ENCODE results near the gene SBNO2. TPM values are rescaled to one million over a fixed set of nuclear protein-coding genes. Genes with fewer than 3 reads are reported as not detected.

Gene SBNO2
- total RNA-seq, 1 donor from 2014 or later, result 46.4 TPM

DNA sequence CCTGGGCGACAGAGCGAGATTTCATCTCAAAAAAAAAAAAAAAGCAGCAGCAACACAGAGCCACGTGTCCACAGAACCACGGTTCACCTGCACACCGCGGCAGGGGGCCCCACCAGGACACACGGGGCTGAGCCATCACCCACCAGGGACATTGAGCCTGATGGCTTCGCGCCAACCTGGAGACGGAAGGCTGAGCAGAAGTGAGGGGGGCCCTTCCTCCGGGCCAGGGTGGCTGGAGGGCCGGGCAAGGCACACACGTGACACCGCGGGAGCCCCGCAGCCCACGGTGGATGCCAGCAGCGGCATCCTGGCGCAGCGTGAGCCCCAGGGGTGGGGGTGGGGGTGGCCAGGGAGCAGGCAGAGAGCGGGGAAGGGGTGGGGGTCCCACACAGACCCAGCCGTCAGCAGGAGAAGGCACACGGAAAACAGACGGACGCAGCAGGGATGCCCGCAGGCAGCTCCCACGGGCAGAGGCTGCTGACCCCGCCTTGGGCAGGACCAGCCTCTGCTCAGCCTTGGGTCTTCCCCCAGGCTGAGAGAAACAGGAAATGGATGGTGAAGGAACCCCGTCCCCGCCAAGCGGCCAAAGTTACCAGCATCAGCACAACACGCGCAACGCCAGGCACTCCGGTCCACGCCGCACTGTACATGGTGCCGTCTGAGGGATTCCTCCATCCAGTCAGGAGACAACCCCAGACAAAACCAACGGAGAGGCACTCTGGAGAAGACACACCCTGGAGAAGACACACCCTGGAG is 33.6 kb downstream of the SBNO2 start:
- no peaks in the 10 kb centered on the region for H3K9me3 Mint-ChIP-seq (ENCODE audit: unreplicated experiment)
- no peak overlapping the region for H3K4me3 Mint-ChIP-seq (ENCODE audit: unreplicated experiment)
- peaks cover 26% of the 10 kb centered on the region for H3K36me3 Mint-ChIP-seq (ENCODE audit: low read depth, unreplicated experiment)
- no peaks in the 10 kb centered on the region for H3K4me1 Mint-ChIP-seq (ENCODE audit: unreplicated experiment)
- peaks cover 4% of the 10 kb centered on the region for H3K27me3 Mint-ChIP-seq (ENCODE audit: unreplicated experiment)
- no peak overlapping the region for H3K27ac Mint-ChIP-seq (ENCODE audit: unreplicated experiment)
- TF ChIP-seq, protein P1, sequence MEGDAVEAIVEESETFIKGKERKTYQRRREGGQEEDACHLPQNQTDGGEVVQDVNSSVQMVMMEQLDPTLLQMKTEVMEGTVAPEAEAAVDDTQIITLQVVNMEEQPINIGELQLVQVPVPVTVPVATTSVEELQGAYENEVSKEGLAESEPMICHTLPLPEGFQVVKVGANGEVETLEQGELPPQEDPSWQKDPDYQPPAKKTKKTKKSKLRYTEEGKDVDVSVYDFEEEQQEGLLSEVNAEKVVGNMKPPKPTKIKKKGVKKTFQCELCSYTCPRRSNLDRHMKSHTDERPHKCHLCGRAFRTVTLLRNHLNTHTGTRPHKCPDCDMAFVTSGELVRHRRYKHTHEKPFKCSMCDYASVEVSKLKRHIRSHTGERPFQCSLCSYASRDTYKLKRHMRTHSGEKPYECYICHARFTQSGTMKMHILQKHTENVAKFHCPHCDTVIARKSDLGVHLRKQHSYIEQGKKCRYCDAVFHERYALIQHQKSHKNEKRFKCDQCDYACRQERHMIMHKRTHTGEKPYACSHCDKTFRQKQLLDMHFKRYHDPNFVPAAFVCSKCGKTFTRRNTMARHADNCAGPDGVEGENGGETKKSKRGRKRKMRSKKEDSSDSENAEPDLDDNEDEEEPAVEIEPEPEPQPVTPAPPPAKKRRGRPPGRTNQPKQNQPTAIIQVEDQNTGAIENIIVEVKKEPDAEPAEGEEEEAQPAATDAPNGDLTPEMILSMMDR (IDR thresholded peaks at IDR 0.05; ENCODE audit: unreplicated experiment), result no peak
- DNase-seq (ENCODE audit: low spot score), result no peak

DNA sequence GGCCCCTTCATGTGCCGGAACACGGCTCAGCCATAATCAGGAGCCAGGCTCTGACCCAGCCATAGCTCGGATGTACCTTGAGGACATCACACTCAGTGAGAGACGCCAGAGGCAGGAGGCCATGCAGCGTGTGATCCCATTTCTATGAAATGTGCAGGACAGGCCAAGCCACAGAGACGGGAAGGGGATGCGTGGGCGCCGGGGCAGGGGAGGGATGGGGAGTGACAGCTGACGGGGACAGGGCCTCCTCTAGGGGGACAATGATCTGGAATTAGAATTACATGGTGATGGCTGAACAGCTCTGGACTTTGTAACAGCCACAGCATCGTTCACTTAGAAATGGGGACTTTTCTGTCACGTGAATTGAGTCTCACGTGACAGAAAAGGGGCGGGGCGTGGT is 34.9 kb downstream of the SBNO2 start:
- peaks cover 6% of the 10 kb centered on the region for H3K27me3 Mint-ChIP-seq (ENCODE audit: unreplicated experiment)
- no peaks in the 10 kb centered on the region for H3K9me3 Mint-ChIP-seq (ENCODE audit: unreplicated experiment)
- TF ChIP-seq, protein P1 (IDR thresholded peaks at IDR 0.05; ENCODE audit: unreplicated experiment), result no peak
- no peak overlapping the region for H3K4me3 Mint-ChIP-seq (ENCODE audit: unreplicated experiment)
- H3K36me3 Mint-ChIP-seq (ENCODE audit: low read depth, unreplicated experiment), result peaks cover 18% of the 10 kb centered on the region
- H3K27ac Mint-ChIP-seq (ENCODE audit: unreplicated experiment), result no peak overlapping the region
- H3K4me1 Mint-ChIP-seq (ENCODE audit: unreplicated experiment), result peaks cover 3% of the 10 kb centered on the region
- DNase-seq (ENCODE audit: low spot score), result no peak

DNA sequence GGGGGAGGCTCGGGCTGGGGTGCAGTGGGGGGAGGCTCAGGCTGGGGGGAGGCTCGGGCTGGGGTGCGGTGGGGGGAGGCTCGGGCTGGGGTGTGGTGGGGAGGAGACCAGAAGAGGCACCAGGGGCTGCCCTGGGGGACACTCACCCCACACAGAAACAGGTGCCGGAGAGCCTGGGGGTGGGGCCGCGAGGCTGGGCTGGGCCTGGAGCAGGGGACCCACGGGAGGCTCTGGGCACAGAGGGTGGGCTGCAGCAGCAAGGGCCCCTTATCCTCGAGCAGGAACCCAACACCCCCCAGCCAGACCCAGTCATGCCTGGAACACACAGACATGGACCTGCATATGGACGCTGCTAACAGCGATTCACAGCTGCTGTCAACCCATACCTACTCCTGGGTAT is 35.9 kb downstream of the SBNO2 start:
- no peak for DNase-seq (ENCODE audit: low spot score)
- no peak overlapping the region for H3K4me3 Mint-ChIP-seq (ENCODE audit: unreplicated experiment)
- peaks cover 13% of the 10 kb centered on the region for H3K36me3 Mint-ChIP-seq (ENCODE audit: low read depth, unreplicated experiment)
- H3K4me1 Mint-ChIP-seq (ENCODE audit: unreplicated experiment), result peaks cover 6% of the 10 kb centered on the region
- TF ChIP-seq, protein P1 (IDR thresholded peaks at IDR 0.05; ENCODE audit: unreplicated experiment), result no peak
- H3K27me3 Mint-ChIP-seq (ENCODE audit: unreplicated experiment), result peaks cover 4% of the 10 kb centered on the region
- no peak overlapping the region for H3K27ac Mint-ChIP-seq (ENCODE audit: unreplicated experiment)
- H3K9me3 Mint-ChIP-seq (ENCODE audit: unreplicated experiment), result no peaks in the 10 kb centered on the region

DNA sequence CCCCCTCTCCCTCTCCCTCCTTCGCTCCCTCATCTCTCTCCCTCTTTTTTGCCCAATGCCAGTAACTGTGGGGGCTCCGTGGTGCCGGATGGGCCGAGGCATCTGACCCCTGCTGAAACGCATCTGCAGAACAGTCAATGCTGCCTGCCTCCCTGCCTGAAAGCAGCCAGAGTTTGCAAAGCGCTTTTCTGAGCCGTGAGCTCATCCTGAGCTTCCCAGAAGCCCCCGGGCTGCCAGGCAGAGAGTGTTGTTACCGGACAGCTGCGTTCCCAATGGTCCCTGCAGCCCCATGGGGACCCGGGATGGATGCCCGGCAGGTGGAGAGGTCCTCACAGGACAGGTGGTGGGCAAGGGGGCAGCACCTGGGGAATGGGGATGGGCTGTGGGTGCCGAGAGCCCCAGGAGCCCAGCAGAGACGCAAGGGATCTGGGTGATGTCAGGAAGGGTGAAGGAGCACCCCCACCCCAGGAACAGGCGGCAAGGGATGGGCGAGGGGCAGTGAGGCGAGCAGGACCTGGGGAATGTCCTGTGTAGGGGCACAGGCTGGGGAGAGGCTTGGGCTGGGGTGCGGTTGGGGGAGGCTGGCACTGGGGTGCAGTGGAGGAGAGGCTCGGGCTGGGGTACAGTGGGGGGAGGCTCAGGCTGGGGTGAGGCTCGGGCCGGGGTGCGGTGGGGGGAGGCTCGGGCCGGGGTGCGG is 37.3 kb downstream of the SBNO2 start:
- Mint-ChIP-seq H3K36me3 (ENCODE audit: low read depth, unreplicated experiment) (peaks cover 5% of the 10 kb centered on the region), H3K27me3 (ENCODE audit: unreplicated experiment) (peaks cover 2% of the 10 kb centered on the region), H3K4me3 (ENCODE audit: unreplicated experiment) (no peak overlapping the region), H3K9me3 (ENCODE audit: unreplicated experiment) (no peaks in the 10 kb centered on the region), H3K27ac (ENCODE audit: unreplicated experiment) (no peak overlapping the region), H3K4me1 (ENCODE audit: unreplicated experiment) (peaks cover 6% of the 10 kb centered on the region)
- TF ChIP-seq, protein P1 (IDR thresholded peaks at IDR 0.05; ENCODE audit: unreplicated experiment), result no peak
- DNase-seq (ENCODE audit: low spot score), result no peak

DNA sequence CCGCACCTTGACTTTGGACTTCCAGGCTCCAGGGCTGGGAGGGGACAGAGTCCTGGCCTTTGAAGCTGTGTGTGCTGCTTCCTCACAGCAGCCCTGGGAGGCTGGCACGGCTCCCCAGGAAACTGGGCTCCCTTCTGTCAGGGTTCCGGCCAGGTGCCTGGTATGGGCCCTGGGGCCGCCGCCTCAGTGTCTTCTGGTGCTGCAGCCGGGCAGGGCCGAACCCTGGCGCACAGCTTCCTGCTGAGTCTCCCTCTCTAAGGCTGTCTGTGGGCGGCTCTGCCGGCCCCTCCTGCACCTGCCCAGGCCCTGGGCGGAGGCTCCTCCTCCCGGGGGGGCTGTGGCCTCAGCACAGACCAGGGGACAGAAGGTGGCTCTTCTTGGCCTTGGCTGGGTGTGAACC is 37.9 kb downstream of the SBNO2 start:
- no peak overlapping the region for H3K27ac Mint-ChIP-seq (ENCODE audit: unreplicated experiment)
- no peak for DNase-seq (ENCODE audit: low spot score)
- no peaks in the 10 kb centered on the region for H3K9me3 Mint-ChIP-seq (ENCODE audit: unreplicated experiment)
- H3K36me3 Mint-ChIP-seq (ENCODE audit: low read depth, unreplicated experiment), result peaks cover 5% of the 10 kb centered on the region
- H3K4me3 Mint-ChIP-seq (ENCODE audit: unreplicated experiment), result no peak overlapping the region
- peaks cover 6% of the 10 kb centered on the region for H3K4me1 Mint-ChIP-seq (ENCODE audit: unreplicated experiment)
- peaks cover 2% of the 10 kb centered on the region for H3K27me3 Mint-ChIP-seq (ENCODE audit: unreplicated experiment)
- TF ChIP-seq, protein P1 (IDR thresholded peaks at IDR 0.05; ENCODE audit: unreplicated experiment), result no peak

Measured in endothelial cell (in vitro differentiated cells).